ENCODE results near the gene PARP6. TPM values are rescaled to one million over a fixed set of nuclear protein-coding genes. Genes with fewer than 3 reads are reported as not detected.

The PARP6 gene
- total RNA-seq, 1 experiment from 2014 or later, result 41.9 TPM

DNA sequence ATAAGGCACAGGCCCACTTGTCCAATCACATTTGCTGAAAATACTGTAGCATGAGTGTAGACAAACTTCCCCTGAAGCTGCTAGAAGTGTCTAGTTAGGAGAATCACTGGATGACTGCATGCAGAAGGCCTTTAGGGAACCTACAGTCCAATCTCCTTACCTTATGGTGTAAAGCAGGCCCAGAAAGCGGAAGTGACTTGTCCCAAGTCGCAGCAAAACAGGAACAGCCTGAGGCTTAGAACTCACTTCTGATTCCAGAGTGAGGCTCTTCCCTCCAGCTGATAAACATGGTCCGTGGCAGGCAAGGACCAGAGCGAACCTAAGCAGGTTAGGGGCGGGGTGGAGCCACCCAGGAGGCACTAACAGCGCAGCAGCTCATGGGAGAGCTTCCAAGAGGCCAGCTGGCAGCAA, 77.2 kb downstream of the PARP6 start:
- TF ChIP-seq MXD4 (CRISPR knock-in tag; IDR thresholded peaks at IDR 0.05; ENCODE audit: borderline replicate concordance) (no peak), NR2C2 (CRISPR knock-in tag; IDR thresholded peaks at IDR 0.05) (no peak), ZNF232 (CRISPR knock-in tag; IDR thresholded peaks at IDR 0.05) (no peak), KAT7 (CRISPR knock-in tag; IDR thresholded peaks at IDR 0.05; ENCODE audit: borderline replicate concordance) (no peak), OVOL2 (CRISPR knock-in tag; IDR thresholded peaks at IDR 0.05; ENCODE audit: borderline replicate concordance) (no peak)
- no peak for ATAC-seq
- peaks cover 17% of the 10 kb centered on the region for H3K36me3 Mint-ChIP-seq
- H3K4me3 Mint-ChIP-seq, result no peak overlapping the region
- peaks cover 42% of the 10 kb centered on the region for H3K4me1 Mint-ChIP-seq
- no peak overlapping the region for H3K27ac Mint-ChIP-seq
- ChIA-PET POLR2A (no interaction called here), CTCF (no interaction called here)
- peaks cover 4% of the 10 kb centered on the region; the same call in 1 of the 2 replicates for H3K9me3 Mint-ChIP-seq
- H3K27me3 Mint-ChIP-seq (ENCODE audit: low read depth), result peaks cover 31% of the 10 kb centered on the region
- DNase-seq (ENCODE audit: low spot score), result no peak

- Mint-ChIP-seq H3K27ac (0 out of 2 replicates have a peak overlapping the region, but pooled peaks have one; percentile 18), H3K9me3 (peaks cover 9% of the 10 kb centered on the region), H3K36me3 (peaks cover 6% of the 10 kb centered on the region), H3K27me3 (ENCODE audit: low read depth) (peaks cover 31% of the 10 kb centered on the region), H3K4me1 (peaks cover 41% of the 10 kb centered on the region), H3K4me3 (peak overlapping the region; percentile 14)
- TF ChIP-seq, protein P1, sequence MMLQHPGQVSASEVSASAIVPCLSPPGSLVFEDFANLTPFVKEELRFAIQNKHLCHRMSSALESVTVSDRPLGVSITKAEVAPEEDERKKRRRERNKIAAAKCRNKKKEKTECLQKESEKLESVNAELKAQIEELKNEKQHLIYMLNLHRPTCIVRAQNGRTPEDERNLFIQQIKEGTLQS (CRISPR knock-in tag; conservative IDR thresholded peaks at IDR 0.05), result no peak
- TF ChIP-seq EMX1 (CRISPR knock-in tag; IDR thresholded peaks at IDR 0.05), result no peak
- no peak for TF ChIP-seq NR3C1 (CRISPR knock-in tag; conservative IDR thresholded peaks at IDR 0.05; ENCODE audit: low read depth)
- ChIA-PET CTCF (interaction anchor here (1.0 kb wide), 1 partner anchor 92 kb away, joined by 3 read pairs; no protein-coding TSS in a partner anchor), POLR2A (no interaction called here)
- no peak for DNase-seq (ENCODE audit: low spot score)
- 0 out of 2 replicates have a peak, but pooled peaks have one; percentile 4 for ATAC-seq
Observed at GRCh38 chr15:72193836-72194396, 78.4 kb downstream of the PARP6 start.

DNA sequence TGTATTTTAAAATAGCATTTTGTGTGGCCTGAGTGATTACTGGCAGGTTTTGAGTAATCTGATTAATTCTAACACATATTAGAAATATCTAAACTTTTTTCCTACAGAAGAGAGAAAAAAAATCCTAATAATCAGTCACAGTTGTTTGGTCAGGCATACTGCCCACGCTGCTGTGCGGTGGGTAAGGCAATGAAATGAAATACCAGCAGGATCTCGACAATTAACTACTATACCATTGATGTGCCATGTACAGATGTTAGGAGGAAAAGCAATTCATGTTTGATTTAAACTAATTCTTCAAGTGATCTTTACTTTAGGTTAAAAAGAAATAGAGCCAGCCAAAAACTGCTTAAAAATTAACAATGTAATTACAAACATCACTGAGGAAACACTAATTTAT, 79.9 kb downstream of the PARP6 start:
- DNase-seq (ENCODE audit: low spot score) (no peak), ATAC-seq (no peak)
- Mint-ChIP-seq H3K27ac (no peak overlapping the region), H3K4me1 (peaks cover 31% of the 10 kb centered on the region), H3K36me3 (no peaks in the 10 kb centered on the region), H3K9me3 (peaks cover 9% of the 10 kb centered on the region), H3K27me3 (ENCODE audit: low read depth) (peaks cover 27% of the 10 kb centered on the region), H3K4me3 (no peak overlapping the region)
- ChIA-PET POLR2A (no interaction called here), CTCF (interaction anchor here (0.9 kb wide), 1 partner anchor 8 kb away, joined by 3 read pairs; no protein-coding TSS in a partner anchor)
- TF ChIP-seq CREM (CRISPR knock-in tag; IDR thresholded peaks at IDR 0.05), result no peak
- TF ChIP-seq PRRX2 (CRISPR knock-in tag; IDR thresholded peaks at IDR 0.05), result no peak
- TF ChIP-seq ZNF281 (CRISPR knock-in tag; IDR thresholded peaks at IDR 0.05), result no peak
- TF ChIP-seq ZNF263 (CRISPR knock-in tag; IDR thresholded peaks at IDR 0.05; ENCODE audit: low read depth), result no peak
- TF ChIP-seq E2F1 (CRISPR knock-in tag; IDR thresholded peaks at IDR 0.05), result no peak
- no peak for TF ChIP-seq AR (CRISPR knock-in tag; IDR thresholded peaks at IDR 0.05)
- no peak for TF ChIP-seq JUN (CRISPR knock-in tag; IDR thresholded peaks at IDR 0.05)
- no peak for TF ChIP-seq ATF1 (CRISPR knock-in tag; IDR thresholded peaks at IDR 0.05)
- no peak for TF ChIP-seq ZBTB43 (CRISPR knock-in tag; IDR thresholded peaks at IDR 0.05)
- no peak for TF ChIP-seq SMAD3 (CRISPR knock-in tag; IDR thresholded peaks at IDR 0.05; ENCODE audit: borderline replicate concordance)
- TF ChIP-seq, protein P2, sequence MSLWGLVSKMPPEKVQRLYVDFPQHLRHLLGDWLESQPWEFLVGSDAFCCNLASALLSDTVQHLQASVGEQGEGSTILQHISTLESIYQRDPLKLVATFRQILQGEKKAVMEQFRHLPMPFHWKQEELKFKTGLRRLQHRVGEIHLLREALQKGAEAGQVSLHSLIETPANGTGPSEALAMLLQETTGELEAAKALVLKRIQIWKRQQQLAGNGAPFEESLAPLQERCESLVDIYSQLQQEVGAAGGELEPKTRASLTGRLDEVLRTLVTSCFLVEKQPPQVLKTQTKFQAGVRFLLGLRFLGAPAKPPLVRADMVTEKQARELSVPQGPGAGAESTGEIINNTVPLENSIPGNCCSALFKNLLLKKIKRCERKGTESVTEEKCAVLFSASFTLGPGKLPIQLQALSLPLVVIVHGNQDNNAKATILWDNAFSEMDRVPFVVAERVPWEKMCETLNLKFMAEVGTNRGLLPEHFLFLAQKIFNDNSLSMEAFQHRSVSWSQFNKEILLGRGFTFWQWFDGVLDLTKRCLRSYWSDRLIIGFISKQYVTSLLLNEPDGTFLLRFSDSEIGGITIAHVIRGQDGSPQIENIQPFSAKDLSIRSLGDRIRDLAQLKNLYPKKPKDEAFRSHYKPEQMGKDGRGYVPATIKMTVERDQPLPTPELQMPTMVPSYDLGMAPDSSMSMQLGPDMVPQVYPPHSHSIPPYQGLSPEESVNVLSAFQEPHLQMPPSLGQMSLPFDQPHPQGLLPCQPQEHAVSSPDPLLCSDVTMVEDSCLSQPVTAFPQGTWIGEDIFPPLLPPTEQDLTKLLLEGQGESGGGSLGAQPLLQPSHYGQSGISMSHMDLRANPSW (CRISPR knock-in tag; conservative IDR thresholded peaks at IDR 0.05; ENCODE audit: low read depth), result no peak
- TF ChIP-seq ZNF219 (CRISPR knock-in tag; IDR thresholded peaks at IDR 0.05; ENCODE audit: borderline replicate concordance), result no peak
